ENCODE data around the gene GRK2.

The GRK2 gene

DNA sequence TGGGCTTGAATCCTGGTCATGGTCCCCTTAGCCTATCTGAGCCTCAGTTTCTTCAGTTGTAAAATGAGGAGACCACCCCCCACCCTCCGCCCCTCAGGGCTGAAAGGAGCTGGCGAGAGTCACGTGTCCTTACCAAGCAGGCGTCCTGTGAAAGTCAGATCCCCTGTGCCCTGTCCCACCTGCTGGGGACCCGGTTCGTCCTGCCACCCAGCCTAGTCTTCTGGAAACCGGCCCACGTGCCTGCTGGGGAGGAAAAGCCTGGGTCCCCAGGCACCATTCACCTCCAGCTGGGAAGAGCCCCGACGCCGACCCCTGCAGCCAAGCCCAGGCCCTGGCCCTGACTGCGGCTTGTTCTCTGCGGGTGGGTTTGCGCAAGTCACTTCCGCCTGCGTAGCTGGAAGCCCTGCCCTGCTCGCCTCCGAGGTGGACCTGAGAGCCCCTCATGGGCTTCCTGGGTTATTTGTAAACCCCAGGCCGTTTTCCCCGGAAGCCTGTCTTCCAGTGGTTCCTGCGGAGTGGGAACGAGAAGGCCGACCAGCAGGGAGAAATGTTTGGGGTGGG, 36.4 kb downstream of the GRK2 start:
- TF ChIP-seq, protein P1, sequence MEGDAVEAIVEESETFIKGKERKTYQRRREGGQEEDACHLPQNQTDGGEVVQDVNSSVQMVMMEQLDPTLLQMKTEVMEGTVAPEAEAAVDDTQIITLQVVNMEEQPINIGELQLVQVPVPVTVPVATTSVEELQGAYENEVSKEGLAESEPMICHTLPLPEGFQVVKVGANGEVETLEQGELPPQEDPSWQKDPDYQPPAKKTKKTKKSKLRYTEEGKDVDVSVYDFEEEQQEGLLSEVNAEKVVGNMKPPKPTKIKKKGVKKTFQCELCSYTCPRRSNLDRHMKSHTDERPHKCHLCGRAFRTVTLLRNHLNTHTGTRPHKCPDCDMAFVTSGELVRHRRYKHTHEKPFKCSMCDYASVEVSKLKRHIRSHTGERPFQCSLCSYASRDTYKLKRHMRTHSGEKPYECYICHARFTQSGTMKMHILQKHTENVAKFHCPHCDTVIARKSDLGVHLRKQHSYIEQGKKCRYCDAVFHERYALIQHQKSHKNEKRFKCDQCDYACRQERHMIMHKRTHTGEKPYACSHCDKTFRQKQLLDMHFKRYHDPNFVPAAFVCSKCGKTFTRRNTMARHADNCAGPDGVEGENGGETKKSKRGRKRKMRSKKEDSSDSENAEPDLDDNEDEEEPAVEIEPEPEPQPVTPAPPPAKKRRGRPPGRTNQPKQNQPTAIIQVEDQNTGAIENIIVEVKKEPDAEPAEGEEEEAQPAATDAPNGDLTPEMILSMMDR (conservative IDR thresholded peaks at IDR 0.05; ENCODE audit: low read depth) = no peak
- H3K27ac ChIP-seq = peak overlapping the region; percentile 99
- POLR2A ChIA-PET (ENCODE audit: low non-redundant PET) = interaction anchor here (0.6 to 2.1 kb wide), 10 partner anchors 10 to 810 kb away, joined by 3 to 7 read pairs (median 4); partner anchors contain the start of genes ANKRD13D and PPP1CA
- DNase-seq (ENCODE audit: low spot score) = no peak
- CTCF ChIA-PET = interaction anchor here (0.6 to 2.0 kb wide), 8 partner anchors 9 to 782 kb away, joined by 3 to 13 read pairs (median 3); partner anchors contain the start of gene ANKRD13D

DNA sequence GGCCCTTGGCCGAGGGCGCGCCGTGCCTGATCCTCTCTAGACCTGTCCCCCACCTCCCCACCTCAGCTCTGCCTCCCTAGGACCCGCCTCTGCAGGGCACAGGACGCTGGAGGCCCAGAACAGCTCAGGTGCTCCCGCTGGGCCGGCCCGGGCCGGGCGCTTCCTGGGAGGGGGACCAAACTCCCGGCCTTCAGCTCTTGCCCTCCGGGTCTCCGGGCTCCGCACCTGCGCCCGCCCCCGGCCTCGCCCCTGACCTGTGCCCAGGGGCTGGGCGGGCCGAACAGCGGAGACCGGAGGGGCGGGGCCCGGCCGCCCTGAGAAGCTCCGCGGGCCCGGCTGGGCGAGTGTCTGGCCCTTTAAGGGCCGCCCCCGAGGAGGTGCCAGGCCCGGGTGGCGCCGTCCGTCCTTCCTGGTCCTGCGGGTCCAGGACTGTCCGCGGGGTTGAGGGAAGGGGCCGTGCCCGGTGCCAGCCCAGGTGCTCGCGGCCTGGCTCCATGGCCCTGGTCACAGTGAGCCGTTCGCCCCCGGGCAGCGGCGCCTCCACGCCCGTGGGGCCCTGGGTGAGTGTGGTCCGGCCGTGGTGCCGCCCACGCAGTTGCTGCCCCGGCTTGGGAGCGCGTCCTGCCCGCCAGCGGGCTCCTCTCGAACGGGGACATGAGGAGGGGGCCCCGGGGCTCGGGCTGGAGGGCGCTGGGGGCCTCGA, 37.0 kb downstream of the GRK2 start, which contains the start of gene SSH3:
SSH3 (plus strand) TSS at position 399 of the 703 bp plus-strand sequence; CDS start at position 495, 96 bp downstream.
- ChIA-PET POLR2A (ENCODE audit: low non-redundant PET) (interaction anchor here (0.6 to 2.1 kb wide), 9 partner anchors 9 to 811 kb away, joined by 3 to 7 read pairs (median 5); partner anchors contain the start of genes ANKRD13D and PPP1CA), CTCF (interaction anchor here (0.6 to 2.0 kb wide), 7 partner anchors 10 to 781 kb away, joined by 3 to 13 read pairs (median 3); partner anchors contain the start of gene ANKRD13D)
- TF ChIP-seq, protein P1 (conservative IDR thresholded peaks at IDR 0.05; ENCODE audit: low read depth) = no peak
- DNase-seq (ENCODE audit: low spot score) = peak; percentile 73
- H3K27ac ChIP-seq = peak within 1 kb of the TSS; percentile 99

DNA sequence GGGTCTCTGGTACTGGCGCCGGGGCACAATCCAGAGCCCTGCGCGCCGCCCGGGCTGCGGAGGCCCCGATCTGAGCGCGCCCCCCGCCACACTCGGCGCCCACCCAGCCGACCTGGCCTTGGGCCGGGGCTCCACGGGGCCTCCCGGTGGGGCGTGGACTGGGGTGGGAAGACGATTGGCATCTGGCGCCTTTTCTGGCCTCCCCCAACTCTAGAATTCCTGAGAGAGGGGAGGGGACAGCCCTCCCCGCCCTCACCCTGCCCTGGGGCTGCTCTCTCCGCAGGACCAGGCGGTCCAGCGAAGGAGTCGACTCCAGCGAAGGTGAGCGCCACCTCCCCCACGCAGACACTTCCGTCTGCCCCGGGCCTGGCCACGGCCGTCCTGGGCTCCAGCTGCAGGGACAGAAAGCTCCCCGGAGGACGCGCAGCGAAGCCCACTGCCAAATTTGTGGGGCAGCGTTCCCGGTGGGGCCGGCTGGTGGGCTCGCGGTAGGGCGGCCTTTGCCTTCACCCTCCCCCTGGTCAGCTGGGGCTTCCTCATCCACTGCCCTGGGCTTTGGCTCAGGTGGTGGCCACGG, 37.6 kb downstream of the GRK2 start:
- DNase-seq (ENCODE audit: low spot score) = no peak
- ChIA-PET POLR2A (ENCODE audit: low non-redundant PET) (interaction anchor here (0.9 to 2.1 kb wide), 4 partner anchors 9 to 15 kb away, joined by 3 to 16 read pairs (median 7); no protein-coding TSS in a partner anchor), CTCF (no interaction called here)
- TF ChIP-seq, protein P1 (conservative IDR thresholded peaks at IDR 0.05; ENCODE audit: low read depth) = no peak
- H3K27ac ChIP-seq = peak overlapping the region; percentile 99

DNA sequence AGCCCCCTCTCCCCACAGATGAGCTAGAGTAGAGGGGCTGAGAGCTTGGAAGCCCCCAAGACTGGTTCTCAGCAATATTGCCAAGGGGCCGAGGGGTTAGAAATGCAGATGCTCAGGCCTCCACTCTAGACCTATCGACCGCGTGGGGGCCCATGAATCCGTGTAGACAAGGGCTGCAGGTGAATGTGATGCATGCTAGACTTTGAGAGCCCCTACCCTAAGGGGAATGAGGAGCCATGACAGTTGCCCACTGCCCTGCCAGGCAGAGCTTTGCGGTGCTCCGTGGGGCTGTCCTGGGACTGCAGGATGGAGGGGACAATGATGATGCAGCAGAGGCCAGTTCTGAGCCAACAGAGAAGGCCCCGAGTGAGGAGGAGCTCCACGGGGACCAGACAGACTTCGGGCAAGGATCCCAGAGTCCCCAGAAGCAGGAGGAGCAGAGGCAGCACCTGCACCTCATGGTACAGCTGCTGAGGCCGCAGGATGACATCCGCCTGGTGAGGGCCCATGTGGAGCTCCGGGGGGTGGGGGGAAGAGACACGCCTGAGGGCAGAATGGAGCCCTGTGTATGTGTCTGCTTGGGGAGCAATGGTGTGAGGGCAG, 38.3 kb downstream of the GRK2 start:
- ChIA-PET CTCF (interaction anchor here (0.6 kb wide), 2 partner anchors 42 to 369 kb away, joined by 3 to 6 read pairs; no protein-coding TSS in a partner anchor), POLR2A (ENCODE audit: low non-redundant PET) (interaction anchor here (1.3 kb wide), 1 partner anchor 13 kb away, joined by 16 read pairs; no protein-coding TSS in a partner anchor)
- peak overlapping the region; percentile 99 for H3K27ac ChIP-seq

DNA sequence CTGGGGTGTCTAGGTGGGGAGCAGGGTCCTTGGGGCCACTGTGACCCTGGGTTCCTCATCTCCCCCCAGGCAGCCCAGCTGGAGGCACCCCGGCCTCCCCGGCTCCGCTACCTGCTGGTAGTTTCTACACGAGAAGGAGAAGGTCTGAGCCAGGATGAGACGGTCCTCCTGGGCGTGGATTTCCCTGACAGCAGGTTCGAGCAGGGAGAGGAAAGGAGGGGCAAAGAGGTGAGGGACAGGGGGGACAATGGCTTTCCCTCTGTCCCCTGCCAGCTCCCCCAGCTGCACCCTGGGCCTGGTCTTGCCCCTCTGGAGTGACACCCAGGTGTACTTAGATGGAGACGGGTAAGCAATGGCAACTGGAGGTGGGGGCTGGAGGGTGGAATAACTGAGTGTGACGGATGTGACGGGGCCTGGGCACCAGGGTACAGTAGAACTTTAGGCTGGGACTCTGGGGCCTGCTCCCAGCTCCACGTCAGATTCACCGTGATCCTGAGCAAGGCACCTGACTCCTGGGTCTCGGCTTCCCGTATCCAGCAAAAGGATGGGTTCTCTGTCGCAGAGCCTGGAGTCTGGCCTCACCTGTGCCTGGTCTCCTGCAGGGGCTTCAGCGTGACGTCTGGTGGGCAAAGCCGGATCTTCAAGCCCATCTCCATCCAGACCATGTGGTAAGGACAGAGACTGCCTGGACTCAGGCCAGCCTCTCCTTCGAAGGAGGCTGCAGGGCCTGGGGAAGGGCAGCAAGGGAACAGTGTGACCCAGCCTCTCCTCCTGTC, 40.7 kb downstream of the GRK2 start:
- ChIA-PET POLR2A (ENCODE audit: low non-redundant PET) (no interaction called here), CTCF (no interaction called here)
- H3K27ac ChIP-seq = peak overlapping the region; percentile 99
- TF ChIP-seq, protein P1 (conservative IDR thresholded peaks at IDR 0.05; ENCODE audit: low read depth) = no peak
- no peak for DNase-seq (ENCODE audit: low spot score)

More for the DNA sequence above, 38.3 kb downstream of the GRK2 start:
- DNase-seq (ENCODE audit: low spot score) = no peak
- TF ChIP-seq, protein P1 (conservative IDR thresholded peaks at IDR 0.05; ENCODE audit: low read depth) = no peak

Data from RWPE1 (cell line).